GOT3 (cell line): ENCODE results near the gene TRIM29.
"Not testable (repeated sequence)": the region's sequence is repeated elsewhere in the genome, so short reads cannot be mapped to it uniquely, and the experiment has no call there.

ENCODE experiments used
- DNase-seq: peaks from one replicate; lab custom pipeline; 2025; ENCODE audit warnings: mixed read lengths; lab: John Stamatoyannopoulos, UW

TRIM29 gene

DNA sequence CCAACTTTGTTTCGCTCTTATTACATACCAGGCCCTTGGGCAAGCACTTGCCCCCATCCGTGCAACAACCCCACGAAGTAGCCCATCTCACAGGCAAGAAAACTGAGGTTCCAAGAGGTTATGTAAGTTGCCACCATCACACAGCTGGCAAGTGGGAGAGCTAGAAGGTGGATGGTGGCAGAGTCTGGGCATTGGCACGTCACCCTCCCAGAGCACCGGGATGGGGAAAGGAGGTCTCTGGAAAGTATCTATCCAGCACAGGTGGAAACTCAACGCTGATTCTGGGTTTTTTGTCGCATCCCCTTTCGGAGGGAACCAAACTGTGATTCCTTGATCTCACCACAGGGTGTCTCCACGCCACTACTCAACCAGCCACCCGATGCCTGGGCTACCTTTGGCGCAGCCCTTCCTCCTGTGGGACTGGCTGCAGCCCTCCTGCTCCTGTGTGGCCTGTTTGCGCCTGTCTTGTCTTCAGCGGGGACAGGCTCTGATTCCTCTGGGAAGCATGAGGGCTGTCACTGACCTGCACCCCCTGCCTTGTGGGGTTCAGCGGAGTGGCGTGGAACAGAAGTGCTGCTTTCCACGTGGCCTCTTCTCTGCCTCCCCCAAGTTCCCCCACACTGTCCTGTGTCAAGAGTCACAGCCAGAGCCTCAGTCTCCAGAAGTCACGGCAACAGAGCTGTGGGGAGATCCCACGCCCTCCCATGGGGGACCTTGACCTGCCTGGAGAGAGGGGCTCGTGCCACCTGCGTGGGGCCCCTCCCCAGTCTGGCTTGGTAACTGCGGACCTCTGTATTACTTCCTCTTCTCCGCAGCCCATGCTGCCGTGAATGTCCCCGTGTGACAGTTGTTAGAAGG lies 34.4 kb upstream of the TRIM29 start:
- no peak for DNase-seq

DNA sequence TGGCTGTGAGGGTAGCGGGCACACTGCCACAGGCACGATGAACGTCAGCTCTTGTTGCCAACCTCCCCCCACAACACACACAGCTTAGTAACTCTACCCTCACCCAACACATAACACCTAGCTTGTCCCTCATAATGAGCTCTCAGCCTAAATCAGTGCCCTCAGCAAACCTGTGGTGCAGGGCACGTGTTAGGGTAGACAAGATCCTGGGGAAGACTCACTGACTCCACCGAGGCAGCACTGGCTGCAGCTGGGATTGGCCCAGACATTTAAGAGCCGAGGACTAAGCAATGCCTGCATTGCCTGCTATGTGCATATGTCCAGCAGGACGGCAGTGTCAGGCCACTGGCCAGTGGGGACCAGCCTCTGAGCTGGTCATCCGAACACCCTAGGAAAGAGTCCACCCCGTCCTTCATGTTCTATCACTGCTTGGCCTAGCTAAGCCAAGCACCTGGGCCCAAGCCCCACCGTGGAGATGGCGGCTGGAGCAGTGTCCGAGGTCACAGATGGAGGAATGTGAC lies 32.9 kb upstream of the TRIM29 start:
- DNase-seq: no peak

DNA sequence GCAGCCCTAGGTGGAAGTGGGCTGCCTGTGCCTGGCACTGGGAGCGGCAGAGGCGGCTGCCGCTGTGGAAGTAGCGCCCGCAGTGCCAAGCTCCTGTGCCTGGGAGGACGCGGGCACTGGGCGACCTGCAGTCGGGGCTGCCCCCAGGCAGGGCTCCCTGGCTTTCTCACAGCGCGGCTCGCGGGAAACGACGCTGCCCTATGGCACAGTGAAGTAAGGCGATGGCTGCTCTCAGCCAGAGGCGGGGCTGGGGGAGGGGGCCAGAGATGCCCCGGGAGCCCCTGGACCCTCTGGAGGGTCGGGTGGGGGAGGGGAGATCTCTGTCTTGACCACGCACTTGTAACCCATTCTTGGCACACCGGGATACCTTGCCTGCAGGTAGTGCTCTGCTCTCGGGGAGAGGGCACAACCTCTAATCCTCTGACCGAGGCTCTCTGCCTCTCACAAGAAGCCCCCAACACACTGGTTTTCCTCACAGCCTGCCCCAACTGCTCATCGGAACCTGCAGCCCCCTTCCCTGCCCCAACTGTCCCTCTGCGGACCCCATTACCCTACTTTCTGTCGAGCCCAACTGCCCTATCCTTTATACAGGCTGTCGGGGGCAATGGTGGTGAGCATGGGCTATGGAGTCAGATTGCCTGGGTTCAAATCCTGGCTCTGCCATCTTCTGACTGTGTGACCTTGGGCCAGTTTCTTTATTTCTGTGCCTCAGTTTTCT lies 32.2 kb upstream of the TRIM29 start:
- DNase-seq: no peak

DNA sequence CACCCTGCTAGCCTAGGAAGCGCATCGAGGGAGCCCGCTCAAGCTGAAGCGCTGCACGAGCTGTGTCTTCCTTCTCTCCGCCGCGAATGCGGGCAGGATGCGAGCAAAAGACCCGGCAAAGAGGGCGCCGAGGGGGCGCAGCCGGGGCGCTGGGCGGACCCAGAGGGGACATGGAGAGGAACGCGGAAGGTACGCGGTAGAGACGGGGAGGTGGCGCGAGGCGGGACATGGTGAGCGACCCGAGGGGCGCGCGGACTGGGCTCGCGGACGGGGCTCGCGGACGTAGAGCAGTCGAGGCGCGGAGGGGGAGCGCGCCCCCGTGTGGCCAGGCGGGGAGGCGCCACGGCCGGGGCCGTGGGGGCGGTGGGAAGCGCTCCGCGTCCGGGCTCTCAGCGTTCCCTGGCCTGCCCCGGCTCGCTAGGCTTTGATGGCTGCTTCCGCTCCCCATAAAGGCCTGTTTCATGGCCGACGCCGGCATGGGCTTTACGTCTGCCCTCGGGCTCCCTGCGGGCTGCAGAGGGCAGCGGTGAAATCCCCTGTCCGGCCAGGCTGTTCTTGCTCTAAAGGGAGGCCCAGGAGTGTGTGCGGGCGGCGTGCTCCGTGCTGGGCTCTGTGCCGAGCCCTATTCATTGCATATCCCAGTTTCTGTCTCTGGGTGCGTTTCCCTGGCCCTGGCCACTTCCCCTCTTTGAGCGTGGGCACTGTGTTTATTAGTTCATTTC lies 31.2 kb upstream of the TRIM29 start:
- DNase-seq: no peak

DNA sequence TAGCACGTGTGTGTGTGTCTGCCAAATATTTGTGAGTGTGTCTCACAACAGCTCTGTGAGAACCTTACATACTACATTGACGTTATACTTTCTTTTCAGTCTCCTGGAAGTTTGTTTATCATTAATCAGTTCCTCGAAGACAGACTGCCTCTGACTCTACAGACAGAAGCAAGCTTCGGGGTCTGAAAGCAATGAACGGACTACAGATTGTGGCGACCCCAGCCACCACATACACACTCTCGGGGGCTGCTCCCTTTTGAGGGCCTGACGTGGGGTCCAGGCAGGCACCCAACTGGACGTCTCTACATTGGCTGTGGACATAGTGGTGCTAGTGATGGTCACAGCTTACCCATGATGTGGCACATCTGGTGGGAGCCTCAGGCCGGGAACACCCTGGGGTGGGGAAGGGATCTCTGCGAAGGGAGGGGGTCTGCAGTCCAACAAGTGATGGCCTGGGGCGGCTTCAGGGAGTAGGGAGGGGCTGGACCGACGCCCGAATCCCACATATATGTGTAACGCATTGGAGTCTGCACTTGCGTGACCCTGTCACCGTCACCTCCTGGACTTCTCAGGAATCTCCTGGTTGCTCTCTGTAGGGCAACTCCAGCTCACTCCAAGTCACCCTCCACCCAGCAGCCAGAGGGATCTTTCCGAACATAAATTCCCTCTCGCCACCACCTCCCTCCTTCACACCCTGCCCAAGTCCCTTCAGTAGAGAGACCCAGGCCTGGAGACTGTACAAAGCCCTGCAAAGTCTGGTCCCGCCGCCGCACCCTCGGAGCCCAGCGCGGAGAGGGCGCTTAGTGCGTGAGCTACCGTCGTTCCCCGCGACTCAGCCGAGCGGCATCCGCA lies 30.4 kb upstream of the TRIM29 start:
- no peak for DNase-seq

DNA sequence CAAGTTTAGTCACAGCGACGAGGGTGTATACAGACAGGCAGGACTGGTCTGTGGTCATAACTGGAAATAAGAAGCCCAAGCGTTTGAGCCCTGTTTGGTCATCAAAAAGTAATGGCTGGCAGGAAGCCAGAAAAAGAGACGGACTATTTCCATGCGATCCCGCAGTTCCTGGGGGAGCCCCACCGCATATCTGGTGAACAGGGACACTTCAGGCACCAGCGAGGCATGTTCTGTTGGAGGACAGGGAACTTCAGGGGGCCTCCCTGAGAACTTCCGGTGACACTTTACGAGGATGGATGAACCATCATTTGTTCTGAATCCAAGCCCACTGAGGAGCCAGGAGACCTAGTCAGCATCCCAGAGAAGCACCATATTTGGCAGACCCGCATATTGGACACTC lies 29.7 kb upstream of the TRIM29 start:
- no peak for DNase-seq

DNA sequence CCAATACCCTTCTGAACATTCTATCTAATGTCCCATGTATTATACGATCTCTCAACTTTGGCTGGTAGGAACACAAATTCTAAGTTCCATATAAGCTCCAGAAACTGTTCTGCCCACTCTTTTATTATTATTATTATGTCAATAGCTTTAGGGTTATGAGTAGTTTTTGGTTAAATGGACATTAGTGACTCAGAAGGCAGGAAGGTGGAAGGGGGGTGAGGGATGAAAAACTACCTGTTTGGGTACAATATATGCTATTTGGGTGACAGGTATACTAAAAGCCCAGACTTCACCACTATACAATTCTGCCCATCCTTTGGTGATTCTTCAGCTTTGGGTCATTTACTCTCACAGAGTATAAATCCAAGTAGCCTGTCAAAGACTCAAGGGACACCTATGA lies 22.5 kb upstream of the TRIM29 start:
- no peak for DNase-seq

DNA sequence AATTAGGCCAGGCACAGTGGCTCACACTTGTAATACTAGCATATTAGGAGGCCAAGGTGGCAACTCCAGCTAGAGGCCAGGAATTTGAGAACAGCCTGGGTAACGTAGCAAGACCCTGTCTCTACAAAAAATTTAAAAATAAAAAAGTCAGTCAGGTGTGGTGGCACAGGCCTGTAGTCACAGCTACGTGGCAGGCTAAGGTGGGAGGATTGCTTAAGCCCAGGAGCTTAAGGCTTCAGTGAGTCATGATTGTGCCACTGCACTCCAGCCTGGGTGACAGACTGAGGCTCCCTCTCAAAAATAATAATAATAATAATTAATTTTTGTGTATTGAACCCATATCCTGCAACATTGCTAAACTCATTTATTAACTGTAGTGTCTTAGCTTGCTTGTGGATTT lies 15.3 kb upstream of the TRIM29 start:
- DNase-seq: no peak

DNA sequence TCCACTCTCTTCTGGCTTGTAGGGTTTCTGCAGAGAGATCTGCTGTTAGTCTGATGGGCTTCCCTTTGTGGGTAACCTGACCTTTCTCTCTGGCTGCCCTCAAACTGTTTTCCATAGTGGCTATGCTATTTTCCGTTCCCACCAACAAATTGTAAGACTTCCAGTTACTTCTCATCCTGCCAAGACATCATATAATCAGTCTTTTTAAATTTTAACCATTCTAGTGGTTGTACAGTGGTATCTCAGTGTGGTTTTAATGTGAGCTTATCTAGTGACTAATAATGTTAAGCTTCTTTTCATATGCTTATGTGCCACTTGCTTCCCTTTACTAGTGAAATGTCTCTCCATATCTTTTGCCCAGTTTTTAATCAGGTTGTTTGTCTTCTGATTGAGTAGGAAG lies 13.6 kb upstream of the TRIM29 start:
- no peak for DNase-seq

DNA sequence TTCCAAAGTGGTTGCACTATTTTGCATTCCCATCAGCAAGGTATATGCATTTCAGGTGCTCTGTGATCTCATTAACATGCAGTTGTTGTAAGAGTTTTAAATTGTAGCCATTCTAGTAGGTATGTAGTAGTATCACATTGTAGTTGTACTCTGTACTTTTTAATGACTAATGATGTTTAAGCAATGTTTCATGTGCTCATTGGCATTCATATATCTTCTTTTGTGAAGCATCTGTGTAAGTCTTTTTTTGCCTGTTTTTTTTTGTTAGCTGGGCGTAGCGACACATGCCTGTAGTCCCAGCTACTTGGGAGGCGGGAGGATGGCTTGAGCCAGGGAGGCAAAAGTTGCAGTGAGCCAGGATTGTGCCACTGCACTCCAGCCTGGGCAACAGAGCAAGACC lies 11.3 kb upstream of the TRIM29 start:
- no peak for DNase-seq

DNA sequence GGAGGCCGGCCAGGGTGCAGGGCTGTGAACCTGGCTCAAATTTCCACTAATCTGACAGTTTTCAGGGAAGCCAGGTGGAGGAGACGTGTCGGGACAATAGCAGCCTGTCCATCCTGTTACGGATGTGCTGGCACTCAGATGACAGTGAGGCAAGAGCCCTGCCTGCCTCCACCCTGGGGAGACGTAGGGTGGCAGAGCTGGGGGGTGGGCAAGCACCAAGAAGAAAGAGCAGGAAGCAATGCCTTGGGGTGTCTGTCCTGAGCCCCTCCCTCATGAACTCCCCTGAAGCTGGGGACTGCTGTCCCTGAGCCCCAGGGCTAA lies 10.0 kb upstream of the TRIM29 start:
- DNase-seq: no peak

DNA sequence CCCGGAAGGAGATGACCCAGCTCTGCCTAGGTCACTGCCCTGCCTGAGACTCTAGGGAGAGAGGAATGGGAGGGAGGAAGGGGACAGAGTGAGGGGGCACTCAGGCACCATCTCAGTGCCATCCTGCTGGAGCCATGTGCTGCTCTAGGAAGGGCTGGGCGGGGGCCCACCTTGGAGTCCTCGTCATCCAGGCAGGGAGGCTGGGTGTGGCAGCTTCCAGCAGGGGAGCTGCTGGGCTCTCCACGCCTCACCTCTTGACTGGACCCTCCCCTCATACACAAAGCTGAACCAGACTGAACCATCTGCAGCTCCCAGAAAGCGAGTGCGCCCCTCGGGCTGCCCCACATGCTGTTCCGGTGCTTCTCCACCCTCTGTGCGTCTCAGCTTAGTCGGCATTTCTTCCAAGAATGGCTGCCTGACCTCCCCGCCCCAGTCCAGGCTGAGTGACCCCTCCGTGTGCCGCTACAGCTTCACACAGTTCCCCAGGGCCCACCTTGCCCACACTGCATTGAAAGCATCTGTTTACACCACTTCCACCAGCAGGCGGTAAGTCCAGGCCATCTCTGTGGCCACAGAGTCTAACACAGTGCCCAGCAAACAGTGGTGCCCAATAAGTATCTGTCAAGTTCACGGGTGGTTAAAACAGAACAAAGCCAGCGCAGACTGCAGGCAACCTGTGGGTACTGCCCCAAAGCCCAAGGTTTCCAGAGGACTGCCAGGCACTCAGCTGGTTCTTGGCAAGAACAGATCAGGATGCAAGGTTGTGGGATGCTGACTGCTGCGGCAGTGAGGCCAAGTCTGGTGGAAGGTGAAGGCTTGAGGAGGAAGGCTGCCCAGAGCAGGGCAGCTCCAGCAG lies 9.4 kb upstream of the TRIM29 start:
- no peak for DNase-seq

DNA sequence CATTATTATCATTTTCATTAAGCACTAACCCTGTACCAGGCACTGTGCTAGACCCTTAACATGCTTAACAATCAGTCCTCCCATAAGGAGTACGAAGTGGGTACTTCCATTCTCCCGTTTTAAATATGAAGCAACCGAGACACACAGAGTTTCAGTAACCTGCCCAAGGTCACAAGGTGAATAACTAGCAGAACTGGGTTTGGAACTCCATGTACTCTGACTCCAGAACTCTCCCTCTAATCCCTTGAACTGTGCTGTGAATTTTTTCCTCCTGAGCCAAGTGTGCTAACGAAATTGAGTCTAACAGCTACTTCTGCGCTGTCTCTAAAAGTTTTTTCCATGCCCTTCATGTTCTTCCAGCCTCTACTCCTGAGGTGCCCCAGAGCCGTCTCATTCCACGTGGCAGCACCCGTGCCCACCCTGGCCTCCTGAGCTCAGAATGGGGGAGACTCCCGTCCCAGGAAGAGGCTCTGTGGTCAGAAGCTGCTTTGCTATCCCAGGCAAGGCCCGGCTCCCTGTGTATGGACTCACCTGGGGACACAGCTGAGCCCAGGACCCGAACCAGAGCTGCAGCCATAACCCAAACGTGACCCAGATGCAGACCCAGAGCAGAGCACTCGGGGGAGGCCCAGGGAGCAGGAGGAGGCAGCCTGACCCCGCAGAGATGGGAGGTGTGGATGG lies 8.6 kb upstream of the TRIM29 start:
- DNase-seq: no peak

DNA sequence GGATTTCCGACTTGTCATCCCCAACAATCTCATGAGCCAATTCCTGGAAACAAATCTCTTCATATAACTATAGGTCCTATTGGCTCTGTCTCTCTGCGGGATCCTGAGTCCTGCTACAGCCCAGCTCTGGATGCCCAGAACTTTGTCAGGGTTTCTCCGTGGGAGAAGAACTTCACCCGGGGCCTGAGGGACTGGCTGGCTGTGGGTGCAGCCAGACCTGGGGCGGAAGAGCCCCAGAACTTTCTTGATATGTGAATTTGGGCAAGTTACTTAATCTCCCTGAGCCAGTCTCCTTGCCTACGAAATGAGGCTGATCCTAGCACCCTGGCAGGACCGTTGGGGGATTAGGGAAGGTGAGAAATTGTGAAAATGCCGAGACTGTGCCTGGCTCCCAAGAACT lies 6.6 kb upstream of the TRIM29 start:
- DNase-seq: no peak

DNA sequence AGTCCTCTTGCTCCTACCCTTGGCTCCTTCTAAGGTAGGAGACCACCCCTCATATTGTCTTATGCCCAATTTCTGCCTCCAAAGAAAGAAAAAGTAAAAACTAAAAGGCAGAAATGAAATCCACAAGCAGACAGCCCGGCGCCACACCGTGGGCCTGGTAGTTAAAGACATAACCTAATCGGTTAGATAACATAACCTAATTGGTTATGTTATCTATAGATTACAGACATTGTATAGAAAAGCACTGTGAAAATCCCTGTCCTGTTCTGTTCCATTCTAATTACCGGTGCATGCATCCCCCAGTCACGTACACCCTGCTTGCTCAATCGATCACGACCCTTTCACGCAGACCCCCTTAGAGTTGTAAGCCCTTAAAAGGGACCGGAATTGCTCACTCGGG lies 5.6 kb upstream of the TRIM29 start:
- DNase-seq: not testable (repeated sequence)

DNA sequence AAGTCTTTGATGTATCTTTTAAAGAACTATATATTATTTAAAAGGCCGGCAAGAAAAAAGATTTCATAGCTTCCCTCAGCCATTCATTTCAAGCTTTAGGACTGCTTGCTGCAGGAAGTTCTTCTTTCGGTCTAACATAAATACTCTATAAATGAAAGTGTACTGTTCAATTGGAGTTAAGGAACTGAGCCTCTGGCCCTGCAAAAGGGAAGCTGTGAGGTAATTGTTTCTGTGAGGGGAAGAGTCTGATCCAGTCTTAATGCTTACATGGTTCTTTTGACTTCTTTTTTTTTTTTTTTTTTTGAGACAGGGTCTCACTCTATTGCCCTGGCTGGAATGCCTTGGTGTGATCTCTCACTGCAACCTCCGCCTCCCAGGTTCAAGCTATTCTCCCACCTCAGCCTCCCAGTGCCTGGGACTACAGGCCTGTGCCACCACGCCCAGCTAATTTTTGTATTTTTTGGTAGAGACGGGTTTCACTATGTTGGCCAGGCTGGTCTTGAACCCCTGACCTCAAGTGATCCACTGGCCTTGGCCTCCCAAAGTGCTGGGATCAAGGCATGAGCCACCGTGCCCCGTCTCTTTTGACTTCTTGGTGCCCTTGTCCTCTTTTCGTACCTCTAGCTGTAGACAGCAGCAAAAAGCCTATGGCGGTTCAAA lies 4.7 kb upstream of the TRIM29 start:
- no peak for DNase-seq

DNA sequence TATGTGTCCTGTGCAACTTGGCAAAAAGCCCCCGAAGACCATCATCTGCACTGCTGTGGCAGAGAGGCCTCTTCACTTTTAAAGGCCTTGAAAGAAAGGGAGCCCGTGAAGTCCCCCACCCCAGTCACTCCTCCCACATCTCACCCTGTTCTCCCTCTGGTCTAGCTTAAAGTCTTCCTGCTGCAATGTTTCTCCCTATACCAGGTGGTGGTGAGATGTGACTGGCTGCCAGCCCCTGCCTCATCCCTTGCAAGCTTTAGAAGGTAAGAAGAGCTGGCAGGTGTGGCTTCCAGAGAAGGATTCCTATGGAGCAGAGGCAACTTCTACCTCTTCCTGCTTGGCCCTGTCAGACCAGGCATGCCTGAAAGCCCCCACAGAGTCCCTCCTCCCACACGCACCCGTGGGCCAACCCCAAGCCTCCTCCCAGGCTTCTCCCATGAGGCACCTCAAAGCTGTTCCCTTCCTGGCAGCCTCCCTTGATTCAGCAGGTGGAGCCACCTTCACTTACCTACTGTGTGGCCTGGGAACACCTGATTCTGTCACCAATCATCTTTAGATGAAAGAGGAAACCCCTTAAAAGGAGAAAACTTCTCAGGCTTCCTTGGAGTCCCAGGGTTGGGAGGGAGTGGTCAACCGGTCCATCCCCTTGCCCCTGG lies 4.0 kb upstream of the TRIM29 start:
- DNase-seq: no peak

DNA sequence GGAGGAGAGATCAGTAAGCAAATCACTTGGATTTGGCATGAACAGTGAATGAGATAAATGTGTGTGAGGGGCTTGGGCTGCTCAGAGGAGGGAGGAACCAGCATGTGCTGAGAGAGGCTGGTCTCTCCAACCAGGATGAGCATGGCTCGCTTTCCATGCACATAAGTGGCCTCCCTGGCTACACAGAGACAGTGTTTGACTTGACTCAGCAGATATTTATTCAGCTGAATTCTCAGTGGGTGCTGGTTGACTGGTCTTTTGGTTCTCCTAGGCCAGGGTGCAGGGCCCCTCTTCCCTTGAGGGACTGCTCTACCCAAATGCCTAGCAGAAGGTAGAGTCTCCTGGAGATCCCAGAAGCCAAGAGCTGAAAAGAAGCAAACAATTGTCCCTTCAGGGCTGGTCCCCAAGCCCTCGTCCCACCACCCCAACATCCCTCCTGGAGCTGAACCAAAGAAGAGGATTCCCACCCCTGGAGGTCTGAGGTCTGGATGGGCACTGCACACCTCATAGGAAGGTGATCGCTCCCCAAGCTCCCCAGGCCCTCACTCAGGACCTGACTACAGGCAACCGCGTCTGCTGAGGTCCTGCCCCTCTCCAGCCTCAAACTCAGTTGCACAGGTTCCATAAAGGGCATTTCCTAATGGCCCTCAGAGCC lies 3.3 kb upstream of the TRIM29 start:
- no peak for DNase-seq
